ENCODE data around the gene GLIS2. TPM values are rescaled to one million over a fixed set of nuclear protein-coding genes. Genes with fewer than 3 reads are reported as not detected.

The GLIS2 gene
- total and polyA plus RNA-seq, 10 donors = 0.89 to 8.4 (median 3.3) TPM

DNA sequence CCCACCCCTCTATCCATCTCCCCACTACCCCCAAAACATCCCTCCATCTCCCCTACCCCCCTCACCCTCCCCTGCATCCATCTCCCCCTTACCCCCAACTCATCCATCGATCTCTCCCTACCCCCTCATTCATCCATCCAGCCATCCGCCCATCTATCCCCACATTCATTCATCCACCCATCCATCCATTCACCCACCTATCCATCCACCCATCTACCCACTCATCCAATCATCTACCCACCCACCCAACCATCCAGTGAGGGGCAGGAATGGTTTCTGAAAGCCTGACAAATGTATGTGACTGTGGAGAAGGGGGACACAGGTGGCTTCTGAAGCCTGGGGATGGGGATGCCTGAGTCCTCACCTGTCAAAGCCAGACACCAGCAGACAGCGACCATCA lies 44.0 kb downstream of the GLIS2 start:
- H3K27me3 ChIP-seq (replicated peaks in 1 of 7) = no peaks in the 10 kb centered on the region
- 88 to 97% (median 95%) methylated on average over 3 of the region's 3 CpGs for WGBS, 5 donors
- peaks cover 0 to 25% (median 9%) of the 10 kb centered on the region in 6 donors for H3K4me1 ChIP-seq
- H3K27ac ChIP-seq = peak overlapping the region in 1 of 8 donors; percentile 18
- no peaks in the 10 kb centered on the region for H3K9me3 ChIP-seq
- H3K36me3 ChIP-seq = peaks cover 1 to 100% (median 74%) of the 10 kb centered on the region in 6 donors
- TF ChIP-seq, protein P1, sequence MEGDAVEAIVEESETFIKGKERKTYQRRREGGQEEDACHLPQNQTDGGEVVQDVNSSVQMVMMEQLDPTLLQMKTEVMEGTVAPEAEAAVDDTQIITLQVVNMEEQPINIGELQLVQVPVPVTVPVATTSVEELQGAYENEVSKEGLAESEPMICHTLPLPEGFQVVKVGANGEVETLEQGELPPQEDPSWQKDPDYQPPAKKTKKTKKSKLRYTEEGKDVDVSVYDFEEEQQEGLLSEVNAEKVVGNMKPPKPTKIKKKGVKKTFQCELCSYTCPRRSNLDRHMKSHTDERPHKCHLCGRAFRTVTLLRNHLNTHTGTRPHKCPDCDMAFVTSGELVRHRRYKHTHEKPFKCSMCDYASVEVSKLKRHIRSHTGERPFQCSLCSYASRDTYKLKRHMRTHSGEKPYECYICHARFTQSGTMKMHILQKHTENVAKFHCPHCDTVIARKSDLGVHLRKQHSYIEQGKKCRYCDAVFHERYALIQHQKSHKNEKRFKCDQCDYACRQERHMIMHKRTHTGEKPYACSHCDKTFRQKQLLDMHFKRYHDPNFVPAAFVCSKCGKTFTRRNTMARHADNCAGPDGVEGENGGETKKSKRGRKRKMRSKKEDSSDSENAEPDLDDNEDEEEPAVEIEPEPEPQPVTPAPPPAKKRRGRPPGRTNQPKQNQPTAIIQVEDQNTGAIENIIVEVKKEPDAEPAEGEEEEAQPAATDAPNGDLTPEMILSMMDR (IDR thresholded peaks at IDR 0.05 in 8 of 11, conservative IDR thresholded peaks at IDR 0.05 in 3 of 11) = no peak
- TF ChIP-seq POLR2AphosphoS5 (IDR thresholded peaks at IDR 0.05) (no peak), POLR2A (IDR thresholded peaks at IDR 0.05) (no peak)
- H3K4me3 ChIP-seq = no peak overlapping the region
- no peak for DNase-seq
- intact Hi-C loops (cut with DNase I; ENCODE audit: low total_unique reads) = loop anchor here (5.0 kb wide), 1 partner anchor 42 kb away; no protein-coding TSS in a partner anchor

DNA sequence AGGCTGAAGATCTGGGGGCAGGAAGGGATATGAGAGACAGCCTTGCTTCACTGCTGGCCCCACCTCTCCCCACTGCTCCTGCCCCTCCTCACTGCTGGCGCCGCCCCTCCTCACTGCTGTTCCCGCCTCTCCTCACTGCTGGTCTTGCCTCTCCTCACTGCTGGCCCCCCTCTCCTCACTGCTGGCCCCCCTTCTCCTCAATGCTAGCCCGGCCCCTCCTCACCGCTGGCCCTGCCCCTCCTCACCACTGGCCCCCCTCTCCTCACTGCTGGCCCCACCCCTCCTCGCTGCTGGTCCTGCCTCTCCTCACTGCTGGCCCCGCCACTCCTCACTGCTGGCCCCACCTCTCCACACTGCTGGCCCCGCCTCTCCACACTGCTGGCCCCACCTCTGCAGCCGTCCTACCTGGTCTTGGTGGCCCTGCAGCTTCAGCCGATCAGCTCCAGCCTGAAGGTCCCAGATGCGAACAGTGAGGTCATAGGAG lies 44.7 kb downstream of the GLIS2 start:
- intact Hi-C loops (cut with DNase I; ENCODE audit: low total_unique reads) = no loop called here
- WGBS, 5 donors = 85 to 93% (median 87%) methylated on average over 10 to 11 of the region's 11 CpGs
- peaks cover 0 to 100% (median 76%) of the 10 kb centered on the region in 6 donors for H3K36me3 ChIP-seq

DNA sequence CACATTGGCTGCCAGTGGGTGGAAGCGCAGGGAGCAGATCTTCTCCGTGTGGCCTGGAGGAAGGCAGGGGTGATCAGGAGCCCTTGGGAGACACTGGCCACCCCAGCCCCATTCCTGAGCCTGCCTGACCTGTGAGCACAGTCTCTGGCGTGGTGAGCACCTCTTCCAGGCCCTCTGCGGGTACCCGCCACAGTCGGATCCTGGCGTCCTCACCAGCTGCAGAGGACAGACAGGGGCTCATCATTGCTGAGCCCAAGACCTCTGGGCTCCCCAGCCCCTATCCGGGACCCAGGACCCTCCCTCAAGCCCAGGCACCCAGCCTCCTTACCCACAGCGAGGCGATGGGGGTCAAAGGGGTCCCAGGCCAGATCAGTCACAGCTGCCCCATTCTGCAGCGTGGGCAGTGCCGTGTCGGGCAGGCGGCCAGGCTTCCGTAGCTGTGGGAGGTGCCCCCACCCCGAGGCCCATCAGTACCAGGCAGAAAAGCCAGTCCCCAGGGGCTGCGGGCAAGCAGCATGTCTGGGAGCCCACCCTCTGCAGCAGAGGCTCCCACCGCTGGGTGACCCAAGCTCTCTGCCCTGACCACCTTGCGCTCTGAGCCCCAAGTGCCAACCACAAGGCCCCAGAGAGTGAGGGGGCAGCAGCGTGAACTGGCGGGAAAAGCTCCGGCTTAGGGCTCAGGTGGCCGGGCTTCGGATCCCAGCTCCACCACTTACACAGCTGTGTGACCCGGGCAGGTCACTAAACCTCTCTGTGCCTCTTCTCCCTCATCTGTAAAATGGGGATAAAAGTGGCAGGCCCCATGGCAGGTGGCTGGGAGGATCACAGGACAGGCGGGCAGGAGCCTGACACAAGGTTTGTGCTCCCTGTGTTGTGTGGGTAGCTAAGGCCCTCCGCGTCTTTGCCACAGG lies 45.4 kb downstream of the GLIS2 start:
- TF ChIP-seq, protein P1 (IDR thresholded peaks at IDR 0.05 in 8 of 11, conservative IDR thresholded peaks at IDR 0.05 in 3 of 11) = no peak
- peak in 1 of 3 donors; percentile 24 for TF ChIP-seq POLR2AphosphoS5 (IDR thresholded peaks at IDR 0.05)
- intact Hi-C loops (cut with DNase I; ENCODE audit: low total_unique reads) = no loop called here
- H3K4me1 ChIP-seq = peaks cover 0 to 38% (median 19%) of the 10 kb centered on the region in 6 donors
- H3K4me3 ChIP-seq = no peak overlapping the region
- no peaks in the 10 kb centered on the region for H3K27me3 ChIP-seq (replicated peaks in 1 of 7)
- DNase-seq = peak; percentile 68
- H3K36me3 ChIP-seq = peaks cover 0 to 100% (median 72%) of the 10 kb centered on the region in 6 donors
- H3K9me3 ChIP-seq = no peaks in the 10 kb centered on the region
- 94 to 97% (median 95%) methylated on average over 19 to 28 of the region's 28 CpGs for WGBS, 5 donors
- H3K27ac ChIP-seq = no peak overlapping the region

More for the DNA sequence above, 44.7 kb downstream of the GLIS2 start:
- DNase-seq = no peak
- Histone ChIP-seq H3K9me3 (no peaks in the 10 kb centered on the region), H3K4me3 (no peak overlapping the region), H3K27ac (peak overlapping the region in 1 of 8 donors; percentile 18), H3K4me1 (peaks cover 0 to 31% (median 16%) of the 10 kb centered on the region in 6 donors), H3K27me3 (replicated peaks in 1 of 7) (no peaks in the 10 kb centered on the region)
- TF ChIP-seq POLR2A (IDR thresholded peaks at IDR 0.05) (no peak), POLR2AphosphoS5 (IDR thresholded peaks at IDR 0.05) (no peak)
- TF ChIP-seq, protein P1 (IDR thresholded peaks at IDR 0.05 in 8 of 11, conservative IDR thresholded peaks at IDR 0.05 in 3 of 11) = no peak

DNA sequence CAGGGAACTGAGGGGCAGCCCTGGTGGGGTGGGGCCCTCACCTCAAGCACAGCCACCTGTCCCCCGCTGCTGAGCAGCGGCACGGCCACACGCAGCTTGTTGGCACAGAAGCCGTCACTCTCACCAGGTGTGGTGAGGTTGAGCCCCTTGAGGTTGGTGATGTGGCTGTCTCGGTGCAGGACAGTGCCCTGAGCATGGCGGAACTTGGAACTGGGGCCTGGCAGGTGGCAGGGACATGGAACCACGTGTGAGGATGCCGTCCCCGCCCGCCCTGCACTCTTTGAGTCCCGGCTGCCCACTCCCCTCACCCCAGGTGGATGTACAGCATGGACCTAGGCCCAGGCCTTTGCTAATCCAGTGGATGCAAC lies 46.1 kb downstream of the GLIS2 start:
- TF ChIP-seq, protein P1 (IDR thresholded peaks at IDR 0.05 in 8 of 11, conservative IDR thresholded peaks at IDR 0.05 in 3 of 11) = no peak
- TF ChIP-seq POLR2AphosphoS5 (IDR thresholded peaks at IDR 0.05) = peak in 1 of 3 donors; percentile 5
- Histone ChIP-seq H3K4me3 (no peak overlapping the region), H3K36me3 (peaks cover 0 to 100% (median 69%) of the 10 kb centered on the region in 6 donors)

More for the DNA sequence above, 46.1 kb downstream of the GLIS2 start:
- DNase-seq = peak; percentile 58
- no peak overlapping the region for H3K27ac ChIP-seq
- no peaks in the 10 kb centered on the region for H3K27me3 ChIP-seq (replicated peaks in 1 of 7)
- 77 to 95% (median 90%) methylated on average over 5 to 12 of the region's 12 CpGs for WGBS, 5 donors
- peaks cover 0 to 42% (median 19%) of the 10 kb centered on the region in 6 donors for H3K4me1 ChIP-seq
- intact Hi-C loops (cut with DNase I; ENCODE audit: low total_unique reads) = no loop called here
- H3K9me3 ChIP-seq = no peaks in the 10 kb centered on the region
